Nephron progenitor cell (in vitro differentiated cells): ENCODE results near the gene SETD3.

Source experiments
- DNase-seq: peaks from one replicate; pipeline ENCODE4 v3.0.0; 2021
- H3K27ac Mint-ChIP-seq: 2 replicates; pipeline ENCODE4 v1.8.0; 2021; ENCODE audit warnings: mild to moderate bottlenecking, moderate library complexity, mixed read lengths
- H3K27me3 Mint-ChIP-seq: 2 replicates; pipeline ENCODE4 v1.8.0; 2021; ENCODE audit warnings: mild to moderate bottlenecking, low read depth, mixed read lengths; ENCODE audit not compliant: poor library complexity
- H3K36me3 Mint-ChIP-seq: 2 replicates; pipeline ENCODE4 v1.8.0; 2021; ENCODE audit warnings: low read depth, mixed read lengths
- H3K4me1 Mint-ChIP-seq: 2 replicates; pipeline ENCODE4 v1.8.0; 2021; ENCODE audit warnings: mixed read lengths
- H3K4me3 Mint-ChIP-seq: 2 replicates; pipeline ENCODE4 v1.8.0; 2021; ENCODE audit warnings: mild to moderate bottlenecking, moderate library complexity, mixed read lengths
- H3K9me3 Mint-ChIP-seq: 2 replicates; pipeline ENCODE4 v1.8.0; 2021; ENCODE audit warnings: mild to moderate bottlenecking, moderate library complexity, mixed read lengths
- TF ChIP-seq, protein P1 (sequence below): fragments of 200-600 bp; sonication (generic); IDR thresholded peaks from 2 replicates; pipeline ENCODE4 v1.5.0; 2021; ENCODE audit warnings: antibody characterized with exemption

SETD3 gene

DNA sequence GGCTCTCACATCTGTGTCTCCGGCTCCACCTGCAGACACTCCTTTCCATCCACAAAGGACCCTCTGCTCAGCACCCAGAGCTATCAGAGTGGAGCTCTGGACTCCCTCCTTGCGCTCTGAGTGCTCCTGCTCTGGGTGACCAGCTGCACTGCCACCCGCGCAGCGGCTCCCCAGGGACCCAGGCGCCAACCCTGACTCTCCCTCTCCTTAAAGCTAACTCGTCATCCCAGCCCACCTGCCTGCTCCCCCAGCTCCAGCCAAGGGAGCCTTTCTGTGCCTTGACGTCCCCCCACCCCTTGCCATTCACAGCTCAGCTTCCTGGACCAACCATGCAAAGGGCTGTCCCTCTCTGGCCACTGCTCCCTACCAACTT, 99.0 kb downstream of the SETD3 start:
- Mint-ChIP-seq H3K4me1 (peaks cover 43% of the 10 kb centered on the region), H3K4me3 (no peak overlapping the region), H3K27ac (no peak overlapping the region), H3K36me3 (no peaks in the 10 kb centered on the region), H3K9me3 (peaks cover 15% of the 10 kb centered on the region), H3K27me3 (peaks cover 15% of the 10 kb centered on the region)
- TF ChIP-seq, protein P1, sequence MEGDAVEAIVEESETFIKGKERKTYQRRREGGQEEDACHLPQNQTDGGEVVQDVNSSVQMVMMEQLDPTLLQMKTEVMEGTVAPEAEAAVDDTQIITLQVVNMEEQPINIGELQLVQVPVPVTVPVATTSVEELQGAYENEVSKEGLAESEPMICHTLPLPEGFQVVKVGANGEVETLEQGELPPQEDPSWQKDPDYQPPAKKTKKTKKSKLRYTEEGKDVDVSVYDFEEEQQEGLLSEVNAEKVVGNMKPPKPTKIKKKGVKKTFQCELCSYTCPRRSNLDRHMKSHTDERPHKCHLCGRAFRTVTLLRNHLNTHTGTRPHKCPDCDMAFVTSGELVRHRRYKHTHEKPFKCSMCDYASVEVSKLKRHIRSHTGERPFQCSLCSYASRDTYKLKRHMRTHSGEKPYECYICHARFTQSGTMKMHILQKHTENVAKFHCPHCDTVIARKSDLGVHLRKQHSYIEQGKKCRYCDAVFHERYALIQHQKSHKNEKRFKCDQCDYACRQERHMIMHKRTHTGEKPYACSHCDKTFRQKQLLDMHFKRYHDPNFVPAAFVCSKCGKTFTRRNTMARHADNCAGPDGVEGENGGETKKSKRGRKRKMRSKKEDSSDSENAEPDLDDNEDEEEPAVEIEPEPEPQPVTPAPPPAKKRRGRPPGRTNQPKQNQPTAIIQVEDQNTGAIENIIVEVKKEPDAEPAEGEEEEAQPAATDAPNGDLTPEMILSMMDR = no peak
- no peak for DNase-seq

DNA sequence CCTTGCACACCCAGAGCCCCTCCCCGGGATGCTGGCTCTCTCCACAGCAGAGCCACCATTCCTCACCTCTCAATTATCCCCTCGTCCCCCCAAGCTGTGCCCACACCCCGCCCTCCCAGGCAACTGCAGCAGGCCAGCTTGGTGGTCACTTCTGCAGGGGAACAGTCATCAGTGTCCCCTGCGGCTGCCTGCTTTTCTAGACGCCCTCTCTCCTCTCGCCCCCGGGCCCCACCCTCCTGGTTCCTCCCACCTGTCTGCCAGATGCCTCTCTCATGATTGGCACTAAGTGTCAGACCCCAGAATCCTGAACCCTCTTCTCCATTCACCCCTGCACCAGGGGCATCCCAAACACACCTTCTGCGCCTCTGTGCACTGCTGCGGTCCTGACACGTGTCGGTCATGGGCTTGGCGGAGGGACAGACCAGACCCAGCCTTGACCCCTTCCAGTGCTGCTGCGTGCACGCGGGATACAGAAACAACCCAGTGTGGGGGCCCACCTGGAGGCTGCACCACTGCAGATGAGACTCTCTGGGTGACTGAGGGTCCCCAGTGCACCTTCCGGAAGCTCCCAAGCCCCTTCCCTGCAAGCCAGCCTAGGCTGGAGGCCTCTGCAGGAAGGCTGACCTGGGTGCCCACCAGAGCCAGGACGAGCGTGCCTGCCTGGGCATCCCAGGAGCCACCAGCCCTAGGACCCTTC, 99.5 kb downstream of the SETD3 start:
- H3K4me1 Mint-ChIP-seq = peaks cover 43% of the 10 kb centered on the region
- peaks cover 13% of the 10 kb centered on the region for H3K27me3 Mint-ChIP-seq
- no peak overlapping the region for H3K4me3 Mint-ChIP-seq
- no peak for DNase-seq
- H3K9me3 Mint-ChIP-seq = peaks cover 10% of the 10 kb centered on the region
- no peaks in the 10 kb centered on the region for H3K36me3 Mint-ChIP-seq
- TF ChIP-seq, protein P1 = no peak
- H3K27ac Mint-ChIP-seq = no peak overlapping the region

DNA sequence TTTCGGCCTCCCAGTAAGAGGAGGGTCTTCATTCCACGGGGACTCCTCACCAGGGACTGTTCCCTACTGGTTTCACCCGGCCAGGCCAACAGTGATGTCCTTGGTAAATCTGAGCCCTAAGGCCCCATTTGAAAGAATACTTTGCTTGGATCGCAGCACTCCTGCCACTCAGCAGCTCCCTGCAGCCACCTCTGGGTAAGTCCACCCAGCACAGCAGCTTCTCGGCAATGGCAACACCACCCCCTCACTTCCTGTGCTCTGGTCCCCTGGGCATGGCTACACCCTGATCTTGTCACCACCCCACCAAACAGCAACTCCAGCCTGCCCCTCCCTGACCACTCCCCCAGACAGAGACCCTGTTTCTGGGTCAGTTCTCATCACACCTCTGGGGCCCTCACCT, 100.3 kb downstream of the SETD3 start:
- Mint-ChIP-seq H3K27ac (no peak overlapping the region), H3K4me1 (peaks cover 43% of the 10 kb centered on the region), H3K36me3 (no peaks in the 10 kb centered on the region), H3K9me3 (peaks cover 4% of the 10 kb centered on the region), H3K27me3 (peaks cover 8% of the 10 kb centered on the region), H3K4me3 (no peak overlapping the region)
- DNase-seq = no peak
- TF ChIP-seq, protein P1 = no peak

DNA sequence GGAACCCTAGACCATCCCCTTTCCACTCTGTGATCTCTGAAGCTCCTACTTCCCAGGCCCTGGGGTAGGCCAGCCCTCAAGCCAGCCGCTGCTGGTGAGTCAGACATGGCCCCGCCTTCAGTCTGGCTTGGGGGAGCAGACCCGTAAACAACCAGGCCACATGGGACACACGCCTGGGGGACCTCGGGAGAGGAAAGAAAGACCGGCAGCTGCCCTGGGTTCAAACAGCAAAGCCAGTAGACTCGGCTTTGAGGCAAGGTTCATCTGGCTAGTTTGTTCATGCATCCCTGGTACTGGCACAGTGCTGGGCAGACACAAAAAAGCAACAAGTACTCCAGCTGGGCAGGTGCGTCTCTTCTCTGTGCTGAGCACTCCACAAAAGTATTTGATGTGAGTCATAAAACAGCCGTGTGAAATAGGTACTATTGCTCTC, 101.9 kb downstream of the SETD3 start:
- no peak for DNase-seq
- no peak overlapping the region for H3K4me3 Mint-ChIP-seq
- peaks cover 35% of the 10 kb centered on the region for H3K4me1 Mint-ChIP-seq
- TF ChIP-seq, protein P1 = no peak
- H3K36me3 Mint-ChIP-seq = no peaks in the 10 kb centered on the region
- H3K27me3 Mint-ChIP-seq = peaks cover 8% of the 10 kb centered on the region
- no peak overlapping the region for H3K27ac Mint-ChIP-seq
- H3K9me3 Mint-ChIP-seq = no peaks in the 10 kb centered on the region

DNA sequence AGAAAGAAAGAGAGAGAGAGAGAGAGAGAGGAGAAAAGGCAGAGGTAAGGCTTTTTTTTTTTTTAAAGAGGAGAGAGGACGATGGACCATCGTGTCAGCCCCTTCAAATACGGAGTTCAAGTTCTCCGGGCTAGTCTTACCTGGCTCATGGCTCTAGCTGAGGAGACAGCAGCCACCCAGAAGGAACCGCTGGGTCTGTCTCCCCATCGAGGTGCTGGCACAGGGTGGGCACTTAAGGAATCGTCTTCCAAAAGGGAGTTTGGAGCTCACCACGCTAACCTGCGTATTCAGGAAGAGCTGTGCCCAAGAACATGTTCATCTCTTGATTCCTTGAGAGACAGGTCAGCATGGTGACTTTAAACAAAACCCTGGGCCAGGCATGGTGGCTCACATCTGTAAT, 102.7 kb downstream of the SETD3 start:
- no peaks in the 10 kb centered on the region for H3K36me3 Mint-ChIP-seq

DNA sequence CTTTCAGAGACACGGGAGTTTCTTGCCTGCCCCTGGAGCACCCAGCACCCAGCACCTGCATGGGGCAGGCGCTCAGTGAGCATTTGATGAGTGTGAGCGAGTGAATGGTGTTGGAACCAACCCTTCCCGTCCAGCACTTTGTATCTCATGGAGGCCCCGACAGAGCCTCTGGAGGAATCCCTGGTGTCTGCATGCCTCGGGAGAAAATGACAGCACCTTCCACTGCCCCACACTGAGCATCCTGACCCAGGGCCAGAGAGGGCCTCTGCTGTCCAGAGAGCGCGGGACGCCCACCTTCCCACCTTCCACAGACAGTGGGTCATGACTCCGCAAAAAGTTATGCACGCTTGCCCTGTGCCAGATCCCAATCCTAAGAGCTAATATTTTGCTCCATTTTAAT, 105.7 kb downstream of the SETD3 start:
- Mint-ChIP-seq H3K27ac (no peak overlapping the region), H3K4me1 (peaks cover 4% of the 10 kb centered on the region), H3K36me3 (no peaks in the 10 kb centered on the region), H3K27me3 (peaks cover 4% of the 10 kb centered on the region), H3K4me3 (no peak overlapping the region), H3K9me3 (peaks cover 11% of the 10 kb centered on the region)
- TF ChIP-seq, protein P1 = no peak
- DNase-seq = no peak

More for the DNA sequence above, 102.7 kb downstream of the SETD3 start:
- Mint-ChIP-seq H3K27me3 (peaks cover 8% of the 10 kb centered on the region), H3K27ac (no peak overlapping the region), H3K4me1 (peaks cover 29% of the 10 kb centered on the region), H3K4me3 (no peak overlapping the region), H3K9me3 (peaks cover under 1% of the 10 kb centered on the region)
- no peak for DNase-seq
- TF ChIP-seq, protein P1 = no peak
